ENCODE results near the gene SLIT3.

Gene SLIT3
- 0 to 0.19 (median 0.17) reads per million in 3 donors for total RNA-seq

DNA sequence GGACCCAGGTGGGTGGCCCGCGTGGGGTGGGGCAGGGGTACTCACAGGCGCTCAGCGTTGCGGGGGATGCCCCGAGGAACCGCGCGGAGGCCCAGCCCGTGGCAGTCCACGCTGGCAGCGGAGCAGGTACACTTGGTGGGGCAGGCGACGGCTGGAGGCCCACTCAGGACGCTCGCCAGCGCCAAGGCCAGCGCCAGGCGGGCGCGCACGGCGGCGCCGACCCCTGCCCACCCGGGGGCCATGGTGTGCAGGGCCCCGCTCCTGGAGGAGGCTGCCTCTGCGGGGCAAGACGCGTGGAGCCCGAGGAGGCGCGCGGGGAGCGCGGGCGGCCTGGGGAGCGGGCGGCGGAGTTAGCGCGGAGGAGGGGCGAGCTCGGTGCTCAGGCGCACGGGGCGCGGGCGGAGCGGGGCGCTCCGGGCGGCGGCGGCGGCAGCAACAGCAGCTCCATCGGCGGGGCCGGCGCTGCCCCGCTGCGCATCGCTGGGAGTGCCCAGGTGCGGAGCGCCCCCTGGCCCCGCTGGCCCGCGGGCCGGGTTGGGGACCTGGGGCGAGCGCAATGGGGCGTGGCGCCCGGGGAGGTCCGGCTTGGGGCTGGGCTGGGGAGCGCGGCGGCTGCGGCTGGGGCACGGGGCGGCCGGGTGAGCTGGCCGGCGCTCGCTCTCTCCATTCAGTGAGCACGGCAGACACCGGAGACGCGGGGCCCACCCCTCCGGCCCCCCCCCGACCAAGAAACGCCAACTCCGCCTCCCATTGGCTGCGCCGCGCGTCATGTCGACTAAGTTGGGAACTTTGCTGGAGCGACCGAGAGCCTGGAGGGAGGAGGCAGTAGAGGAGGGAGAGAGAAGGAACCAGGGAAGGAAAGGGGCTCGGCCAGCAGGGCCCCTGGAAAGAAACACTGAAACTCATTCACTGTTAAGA is at the start of gene SLIT3:
Gene SLIT3 (minus strand): TSS at position 672 of the 918 bp plus-strand sequence. CDS start 430 bp downstream, at position 242.
- Histone ChIP-seq H3K36me3 (ENCODE audit: control insufficient read depth, insufficient read depth, low read length) (no peaks in the 10 kb centered on the region), H3K27me3 (replicated peaks; ENCODE audit: control insufficient read depth, insufficient read depth, low read length, poor library complexity, severe bottlenecking) (no peaks in the 10 kb centered on the region), H3K4me1 (ENCODE audit: control insufficient read depth, insufficient read depth, low read length, poor library complexity, severe bottlenecking) (no peaks in the 10 kb centered on the region), H3K27ac (ENCODE audit: insufficient read depth, low read length, poor library complexity, severe bottlenecking) (no peak within 1 kb of the TSS), H3K4me3 (ENCODE audit: insufficient read depth, low read depth, low read length, poor library complexity, severe bottlenecking) (no peak within 1 kb of the TSS), H3K9me3 (ENCODE audit: control insufficient read depth, low read length) (no peaks in the 10 kb centered on the region)
- DNase-seq = no peak

- H3K4me3 ChIP-seq (ENCODE audit: insufficient read depth, low read depth, low read length, poor library complexity, severe bottlenecking) = no peak overlapping the region
- no peaks in the 10 kb centered on the region for H3K36me3 ChIP-seq (ENCODE audit: control insufficient read depth, insufficient read depth, low read length)
- DNase-seq = no peak
- no peak overlapping the region for H3K27ac ChIP-seq (ENCODE audit: insufficient read depth, low read length, poor library complexity, severe bottlenecking)
- H3K27me3 ChIP-seq (replicated peaks; ENCODE audit: control insufficient read depth, insufficient read depth, low read length, poor library complexity, severe bottlenecking) = no peaks in the 10 kb centered on the region
- H3K9me3 ChIP-seq (ENCODE audit: control insufficient read depth, low read length) = no peaks in the 10 kb centered on the region
- H3K4me1 ChIP-seq (ENCODE audit: control insufficient read depth, insufficient read depth, low read length, poor library complexity, severe bottlenecking) = no peaks in the 10 kb centered on the region
Observed at GRCh38 chr5:169350016-169350415, 49.1 kb upstream of the SLIT3 start.

- DNase-seq = no peak
Observed at GRCh38 chr5:169347786-169348185, 46.8 kb upstream of the SLIT3 start.

GRCh38 chr5:169344629-169345028 is 43.7 kb upstream of the SLIT3 start:
- no peak overlapping the region for H3K4me3 ChIP-seq (ENCODE audit: insufficient read depth, low read depth, low read length, poor library complexity, severe bottlenecking)
- no peak for DNase-seq

More at GRCh38 chr5:169347786-169348185, 46.8 kb upstream of the SLIT3 start:
- Histone ChIP-seq H3K4me1 (ENCODE audit: control insufficient read depth, insufficient read depth, low read length, poor library complexity, severe bottlenecking) (no peaks in the 10 kb centered on the region), H3K27ac (ENCODE audit: insufficient read depth, low read length, poor library complexity, severe bottlenecking) (no peak overlapping the region), H3K36me3 (ENCODE audit: control insufficient read depth, insufficient read depth, low read length) (no peaks in the 10 kb centered on the region), H3K27me3 (replicated peaks; ENCODE audit: control insufficient read depth, insufficient read depth, low read length, poor library complexity, severe bottlenecking) (no peaks in the 10 kb centered on the region), H3K4me3 (ENCODE audit: insufficient read depth, low read depth, low read length, poor library complexity, severe bottlenecking) (no peak overlapping the region), H3K9me3 (ENCODE audit: control insufficient read depth, low read length) (no peaks in the 10 kb centered on the region)

GRCh38 chr5:169343766-169344165 is 42.8 kb upstream of the SLIT3 start:
- Histone ChIP-seq H3K9me3 (ENCODE audit: control insufficient read depth, low read length) (no peaks in the 10 kb centered on the region), H3K27me3 (replicated peaks; ENCODE audit: control insufficient read depth, insufficient read depth, low read length, poor library complexity, severe bottlenecking) (no peaks in the 10 kb centered on the region), H3K36me3 (ENCODE audit: control insufficient read depth, insufficient read depth, low read length) (no peaks in the 10 kb centered on the region), H3K4me1 (ENCODE audit: control insufficient read depth, insufficient read depth, low read length, poor library complexity, severe bottlenecking) (no peaks in the 10 kb centered on the region), H3K4me3 (ENCODE audit: insufficient read depth, low read depth, low read length, poor library complexity, severe bottlenecking) (no peak overlapping the region), H3K27ac (ENCODE audit: insufficient read depth, low read length, poor library complexity, severe bottlenecking) (no peak overlapping the region)
- DNase-seq = no peak

More at GRCh38 chr5:169344629-169345028, 43.7 kb upstream of the SLIT3 start:
- no peaks in the 10 kb centered on the region for H3K9me3 ChIP-seq (ENCODE audit: control insufficient read depth, low read length)
- H3K4me1 ChIP-seq (ENCODE audit: control insufficient read depth, insufficient read depth, low read length, poor library complexity, severe bottlenecking) = no peaks in the 10 kb centered on the region
- no peak overlapping the region for H3K27ac ChIP-seq (ENCODE audit: insufficient read depth, low read length, poor library complexity, severe bottlenecking)
- no peaks in the 10 kb centered on the region for H3K27me3 ChIP-seq (replicated peaks; ENCODE audit: control insufficient read depth, insufficient read depth, low read length, poor library complexity, severe bottlenecking)
- no peaks in the 10 kb centered on the region for H3K36me3 ChIP-seq (ENCODE audit: control insufficient read depth, insufficient read depth, low read length)

DNA sequence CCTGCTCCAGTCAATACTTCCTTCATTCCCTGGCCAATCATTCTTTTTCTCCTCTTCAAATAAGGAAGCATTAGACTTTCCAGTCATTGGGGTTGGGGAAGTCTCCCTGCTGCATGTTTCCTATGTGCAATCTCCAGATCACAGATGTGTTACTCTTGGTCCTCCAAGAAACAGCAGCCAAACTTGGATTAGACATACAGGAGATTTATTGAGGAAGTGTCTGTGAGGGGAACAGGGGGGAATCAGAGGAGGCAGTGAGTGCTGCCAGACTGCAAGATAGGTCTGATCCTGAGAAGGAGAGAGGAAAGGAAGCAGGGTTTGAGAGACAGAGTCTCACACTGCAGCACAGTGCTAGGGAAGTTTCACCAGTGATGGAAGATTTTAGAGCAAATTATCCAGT is 40.6 kb upstream of the SLIT3 start:
- H3K4me1 ChIP-seq (ENCODE audit: control insufficient read depth, insufficient read depth, low read length, poor library complexity, severe bottlenecking) = no peaks in the 10 kb centered on the region
- H3K27ac ChIP-seq (ENCODE audit: insufficient read depth, low read length, poor library complexity, severe bottlenecking) = no peak overlapping the region
- no peak for DNase-seq
- no peaks in the 10 kb centered on the region for H3K36me3 ChIP-seq (ENCODE audit: control insufficient read depth, insufficient read depth, low read length)
- no peaks in the 10 kb centered on the region for H3K27me3 ChIP-seq (replicated peaks; ENCODE audit: control insufficient read depth, insufficient read depth, low read length, poor library complexity, severe bottlenecking)
- H3K4me3 ChIP-seq (ENCODE audit: insufficient read depth, low read depth, low read length, poor library complexity, severe bottlenecking) = no peak overlapping the region
- no peaks in the 10 kb centered on the region for H3K9me3 ChIP-seq (ENCODE audit: control insufficient read depth, low read length)

- Histone ChIP-seq H3K4me3 (ENCODE audit: insufficient read depth, low read depth, low read length, poor library complexity, severe bottlenecking) (no peak overlapping the region), H3K9me3 (ENCODE audit: control insufficient read depth, low read length) (no peaks in the 10 kb centered on the region), H3K27ac (ENCODE audit: insufficient read depth, low read length, poor library complexity, severe bottlenecking) (no peak overlapping the region), H3K36me3 (ENCODE audit: control insufficient read depth, insufficient read depth, low read length) (no peaks in the 10 kb centered on the region), H3K4me1 (ENCODE audit: control insufficient read depth, insufficient read depth, low read length, poor library complexity, severe bottlenecking) (no peaks in the 10 kb centered on the region), H3K27me3 (replicated peaks; ENCODE audit: control insufficient read depth, insufficient read depth, low read length, poor library complexity, severe bottlenecking) (no peaks in the 10 kb centered on the region)
- DNase-seq = no peak
Observed at GRCh38 chr5:169339869-169340268, 38.9 kb upstream of the SLIT3 start.

- Histone ChIP-seq H3K36me3 (ENCODE audit: control insufficient read depth, insufficient read depth, low read length) (no peaks in the 10 kb centered on the region), H3K4me3 (ENCODE audit: insufficient read depth, low read depth, low read length, poor library complexity, severe bottlenecking) (no peak overlapping the region), H3K4me1 (ENCODE audit: control insufficient read depth, insufficient read depth, low read length, poor library complexity, severe bottlenecking) (no peaks in the 10 kb centered on the region), H3K9me3 (ENCODE audit: control insufficient read depth, low read length) (no peaks in the 10 kb centered on the region), H3K27me3 (replicated peaks; ENCODE audit: control insufficient read depth, insufficient read depth, low read length, poor library complexity, severe bottlenecking) (no peaks in the 10 kb centered on the region), H3K27ac (ENCODE audit: insufficient read depth, low read length, poor library complexity, severe bottlenecking) (no peak overlapping the region)
- no peak for DNase-seq
Observed at GRCh38 chr5:169336242-169336641, 35.3 kb upstream of the SLIT3 start.

GRCh38 chr5:169335806-169336205 is 34.9 kb upstream of the SLIT3 start:
- no peaks in the 10 kb centered on the region for H3K36me3 ChIP-seq (ENCODE audit: control insufficient read depth, insufficient read depth, low read length)
- H3K27me3 ChIP-seq (replicated peaks; ENCODE audit: control insufficient read depth, insufficient read depth, low read length, poor library complexity, severe bottlenecking) = no peaks in the 10 kb centered on the region
- no peak overlapping the region for H3K27ac ChIP-seq (ENCODE audit: insufficient read depth, low read length, poor library complexity, severe bottlenecking)
- no peaks in the 10 kb centered on the region for H3K4me1 ChIP-seq (ENCODE audit: control insufficient read depth, insufficient read depth, low read length, poor library complexity, severe bottlenecking)
- no peak for DNase-seq
- no peak overlapping the region for H3K4me3 ChIP-seq (ENCODE audit: insufficient read depth, low read depth, low read length, poor library complexity, severe bottlenecking)
- H3K9me3 ChIP-seq (ENCODE audit: control insufficient read depth, low read length) = no peaks in the 10 kb centered on the region

DNA sequence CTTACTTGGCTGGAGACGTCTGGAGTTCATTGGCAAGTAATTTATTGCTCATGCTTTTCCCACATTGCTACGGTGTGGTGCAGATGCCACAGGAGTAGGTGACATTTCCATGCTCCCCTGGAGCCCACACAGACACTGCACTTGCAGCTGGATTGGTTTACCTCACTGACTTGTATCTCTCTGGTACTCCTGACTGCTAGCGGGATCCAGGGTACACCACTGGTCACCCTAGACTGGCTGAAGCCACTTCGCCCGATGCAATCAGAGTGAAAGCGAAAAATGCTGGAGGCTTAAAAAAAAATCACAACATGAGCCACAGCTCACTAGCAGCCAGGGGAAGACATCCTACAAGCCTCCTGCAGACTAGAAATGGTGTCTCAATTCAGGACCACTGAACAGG is 32.6 kb upstream of the SLIT3 start:
- H3K9me3 ChIP-seq (ENCODE audit: control insufficient read depth, low read length) = no peaks in the 10 kb centered on the region
- H3K36me3 ChIP-seq (ENCODE audit: control insufficient read depth, insufficient read depth, low read length) = no peaks in the 10 kb centered on the region
- no peak overlapping the region for H3K27ac ChIP-seq (ENCODE audit: insufficient read depth, low read length, poor library complexity, severe bottlenecking)
- no peak for DNase-seq
- H3K27me3 ChIP-seq (replicated peaks; ENCODE audit: control insufficient read depth, insufficient read depth, low read length, poor library complexity, severe bottlenecking) = no peaks in the 10 kb centered on the region
- no peak overlapping the region for H3K4me3 ChIP-seq (ENCODE audit: insufficient read depth, low read depth, low read length, poor library complexity, severe bottlenecking)
- no peaks in the 10 kb centered on the region for H3K4me1 ChIP-seq (ENCODE audit: control insufficient read depth, insufficient read depth, low read length, poor library complexity, severe bottlenecking)
